DMS153 treated with DMSO at 0.1 percent for 48 hours (cell line): ENCODE results near the gene PIAS2.

Experiments
- DNase-seq: peaks from one replicate; lab custom pipeline; 2025; ENCODE audit not compliant: unreplicated experiment; lab: John Stamatoyannopoulos, UW

Gene PIAS2

DNA sequence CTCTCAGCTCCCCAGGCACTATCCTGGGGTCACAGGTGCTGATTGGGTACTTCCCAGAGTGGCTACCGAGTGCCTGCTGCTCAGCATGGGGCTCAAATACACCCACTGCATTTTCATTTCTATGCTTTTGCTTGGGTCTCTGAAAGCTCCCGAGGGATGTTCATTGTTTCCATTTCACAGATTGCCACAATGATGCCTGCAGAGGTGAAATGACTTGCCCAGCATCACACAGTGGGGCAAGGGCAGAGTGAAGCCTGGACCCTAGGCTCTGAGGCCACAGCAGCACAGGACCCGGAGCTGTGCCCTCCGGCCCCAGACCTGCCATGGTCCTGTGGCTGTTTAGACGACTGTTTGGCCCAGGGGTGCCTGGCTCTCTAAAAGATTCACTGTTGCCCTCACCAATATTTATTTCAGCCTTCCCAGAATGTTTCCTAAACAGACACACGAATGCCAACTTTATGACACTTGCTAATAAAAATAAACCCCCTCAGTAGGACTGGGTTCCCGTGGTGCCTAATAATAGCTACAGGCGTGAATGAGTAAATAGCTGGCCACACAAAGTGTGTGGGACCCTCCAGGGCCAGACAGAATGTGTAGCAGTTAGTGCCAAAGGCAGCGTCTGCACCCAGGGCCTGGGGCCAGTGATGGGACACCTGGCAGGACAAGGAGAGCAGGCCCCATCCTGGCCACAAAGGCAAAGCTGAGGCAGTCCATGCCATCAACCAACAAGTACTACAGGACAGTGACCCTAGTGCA lies 149.0 kb downstream of the PIAS2 start:
- DNase-seq, result no peak

DNA sequence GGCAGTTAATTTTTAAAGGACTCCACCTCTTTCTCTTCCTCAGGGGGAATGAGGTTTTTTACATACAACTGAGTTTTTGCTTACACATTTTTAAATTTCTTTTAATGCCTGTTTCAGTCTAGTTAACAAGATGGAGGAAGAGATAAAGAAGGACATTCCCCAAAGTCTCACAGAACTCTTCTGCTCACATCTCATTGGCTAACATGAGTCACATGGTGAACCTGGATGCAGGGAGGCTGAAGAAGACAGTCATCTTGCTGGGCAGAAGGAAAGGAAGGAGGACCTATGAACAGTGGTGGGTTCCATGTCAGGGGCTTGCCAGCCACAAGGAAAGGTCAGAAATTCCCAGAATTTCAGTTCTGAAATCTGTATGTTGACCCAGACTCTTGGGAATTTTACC lies 150.1 kb downstream of the PIAS2 start:
- no peak for DNase-seq

DNA sequence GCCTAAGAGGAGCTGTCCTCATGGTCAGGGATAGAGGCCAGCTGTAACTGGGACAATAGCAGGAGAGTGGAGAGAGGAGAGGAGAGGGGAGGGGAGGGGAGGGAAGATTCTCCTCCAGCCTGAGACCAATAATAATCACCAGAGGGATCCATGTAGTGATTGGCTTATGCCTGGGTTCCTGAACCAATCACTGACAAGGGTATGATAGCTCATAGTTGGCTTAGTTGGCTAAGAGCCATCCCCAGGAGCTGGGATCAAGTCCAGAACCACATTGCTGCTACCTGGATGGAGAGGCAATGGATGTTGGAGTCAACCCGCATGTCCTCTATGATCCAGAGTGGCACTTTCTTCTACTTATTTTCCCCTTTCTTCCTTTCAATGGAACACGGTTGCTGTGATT lies 152.7 kb downstream of the PIAS2 start:
- DNase-seq, result no peak

DNA sequence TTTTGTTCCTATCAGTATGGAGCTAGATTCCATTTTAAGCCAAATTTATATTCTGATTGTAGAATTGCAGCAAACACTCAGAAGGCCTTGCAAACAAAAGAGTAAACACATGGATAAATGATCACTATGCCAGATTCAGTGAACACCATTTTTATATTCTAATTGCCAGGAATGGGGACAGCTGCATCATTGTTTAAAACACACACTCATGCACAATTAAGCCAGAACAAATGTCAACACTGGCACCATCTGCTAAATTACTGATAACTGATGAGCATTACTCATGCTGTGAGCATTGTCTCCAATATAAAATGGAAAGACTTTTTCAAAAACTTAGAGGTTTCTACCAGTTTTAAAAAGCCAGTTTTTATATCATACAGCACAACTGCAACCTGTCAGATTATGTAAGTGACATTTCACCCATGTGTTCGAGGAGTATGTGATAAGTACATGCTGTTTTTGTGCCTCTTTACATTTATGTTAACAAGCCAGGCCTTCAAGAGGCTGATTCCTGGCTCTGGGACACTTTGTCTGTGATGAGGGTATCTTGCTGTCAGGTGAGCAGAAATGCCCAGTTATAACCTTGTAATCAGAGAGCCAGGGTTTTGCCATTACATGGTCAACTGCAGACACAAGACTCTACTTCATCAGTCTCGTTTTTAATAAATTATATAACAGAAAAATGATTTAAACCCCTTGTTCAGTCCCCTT lies 156.1 kb downstream of the PIAS2 start:
- peak; percentile 78 for DNase-seq

DNA sequence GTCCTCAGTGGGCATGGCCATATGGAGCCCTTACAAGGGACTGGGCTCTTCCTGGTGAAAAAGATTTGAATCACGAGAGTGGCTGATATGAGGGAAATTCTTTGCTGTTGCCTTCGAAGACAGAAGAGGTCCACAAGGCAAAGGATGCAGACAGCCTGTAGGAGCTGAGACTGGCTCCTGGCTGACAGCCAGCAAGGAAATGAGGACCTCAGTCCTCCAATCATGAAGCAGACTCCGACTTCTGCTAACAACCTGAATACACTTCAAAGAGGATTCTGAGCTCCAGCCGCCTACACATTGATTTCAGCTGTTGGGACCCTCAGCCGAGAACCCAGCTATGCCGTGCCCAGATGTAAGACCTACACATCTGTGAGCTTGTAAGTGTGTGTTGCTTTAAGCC lies 157.4 kb downstream of the PIAS2 start:
- peak; percentile 39 for DNase-seq

DNA sequence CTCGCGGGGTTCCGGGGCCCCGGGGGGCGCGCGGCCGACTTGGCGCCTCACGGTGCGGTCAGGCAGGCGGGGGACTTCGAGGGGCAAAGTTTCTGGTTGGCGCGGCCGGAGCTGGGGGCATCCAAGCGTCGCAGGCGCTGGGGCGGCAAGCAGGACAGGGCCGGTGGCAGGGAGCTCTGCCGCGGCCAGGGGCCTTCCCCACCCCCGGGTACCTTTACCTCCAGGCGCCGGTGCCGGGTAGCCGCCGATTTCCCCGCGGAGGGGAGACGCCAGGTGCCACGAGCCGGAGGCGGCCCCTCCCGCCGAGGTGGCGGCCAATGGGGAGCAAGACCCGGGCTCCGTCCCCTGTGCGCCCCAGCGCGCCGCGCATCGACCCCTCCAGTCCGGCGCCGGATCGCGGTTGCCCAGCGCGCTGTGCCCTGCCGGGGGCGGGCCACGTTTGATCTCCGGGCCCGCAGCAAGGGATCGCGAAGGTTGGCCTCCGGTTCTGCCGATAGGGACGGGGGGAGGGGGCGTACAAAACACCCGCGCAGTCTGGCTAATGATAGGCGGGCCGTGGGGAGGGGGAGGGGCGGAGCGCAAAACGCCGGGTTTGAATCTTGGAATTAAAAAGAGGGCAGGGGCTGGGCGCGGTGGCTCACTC lies 160.6 kb downstream of the PIAS2 start, which contains the start of gene ST8SIA5:
ST8SIA5 (minus strand) TSS at position 495 of the 643 bp plus-strand sequence. CDS start 545 bp downstream, outside the sequence.
- peak; percentile 55 for DNase-seq

DNA sequence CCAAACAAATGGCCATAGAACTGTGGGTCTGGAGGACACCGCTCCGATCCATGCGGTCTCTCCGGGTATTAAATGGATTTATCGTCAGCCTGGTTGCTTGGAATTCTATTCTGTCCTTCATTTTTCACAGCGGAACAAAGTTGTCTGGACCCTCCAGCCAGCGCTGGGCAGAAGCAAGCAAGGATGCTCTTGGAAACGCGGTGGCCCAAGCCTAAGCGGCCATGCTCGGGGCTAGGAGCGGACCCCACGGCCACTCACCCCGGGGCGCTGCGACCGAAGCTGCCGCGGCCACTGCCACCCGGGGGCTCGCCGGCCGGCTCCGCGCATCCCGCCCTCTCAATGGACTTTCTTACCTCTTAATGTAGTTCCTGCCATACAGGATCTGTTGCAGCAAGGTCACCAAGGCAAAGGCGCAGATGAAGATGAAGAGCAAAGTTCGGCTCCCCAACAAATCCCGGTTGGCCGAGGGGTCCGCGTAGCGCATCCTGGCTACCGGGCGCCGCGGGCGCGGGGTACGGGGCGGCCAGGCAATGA lies 161.2 kb downstream of the PIAS2 start:
- no peak for DNase-seq

DNA sequence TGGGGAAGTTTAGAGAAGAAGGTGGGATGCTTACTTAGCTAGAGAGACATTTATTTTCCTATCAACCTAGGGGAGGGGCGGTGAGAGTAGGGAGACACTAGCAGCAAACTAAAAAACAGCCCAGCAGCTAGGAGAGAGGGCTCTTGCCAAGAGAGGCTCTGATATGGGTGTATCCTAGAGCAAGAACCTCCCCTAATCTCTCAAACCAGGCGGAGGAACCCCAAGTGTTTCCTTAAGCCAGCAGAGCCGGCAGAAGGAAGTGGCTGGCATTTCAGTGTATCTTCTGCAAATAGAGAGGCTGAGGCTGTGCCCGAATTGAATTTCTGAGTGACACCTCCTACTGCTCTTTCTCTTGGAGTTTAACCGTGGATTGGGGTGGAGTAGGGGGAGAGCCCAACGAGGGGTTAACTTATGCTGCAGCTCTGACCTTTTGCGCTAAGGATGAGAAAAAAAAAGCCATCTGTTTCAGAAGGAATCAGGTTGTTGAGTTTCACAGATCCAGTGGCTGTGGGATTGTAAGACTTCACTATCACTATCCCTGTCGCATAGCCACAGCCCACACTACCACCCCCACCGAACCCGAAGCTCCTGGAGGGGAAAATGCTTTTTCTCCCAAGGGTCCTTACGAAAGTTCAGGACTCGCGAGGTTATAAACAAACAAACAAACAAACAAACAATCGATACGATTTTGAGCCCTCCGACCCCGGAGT lies 161.8 kb downstream of the PIAS2 start:
- DNase-seq, result no peak

DNA sequence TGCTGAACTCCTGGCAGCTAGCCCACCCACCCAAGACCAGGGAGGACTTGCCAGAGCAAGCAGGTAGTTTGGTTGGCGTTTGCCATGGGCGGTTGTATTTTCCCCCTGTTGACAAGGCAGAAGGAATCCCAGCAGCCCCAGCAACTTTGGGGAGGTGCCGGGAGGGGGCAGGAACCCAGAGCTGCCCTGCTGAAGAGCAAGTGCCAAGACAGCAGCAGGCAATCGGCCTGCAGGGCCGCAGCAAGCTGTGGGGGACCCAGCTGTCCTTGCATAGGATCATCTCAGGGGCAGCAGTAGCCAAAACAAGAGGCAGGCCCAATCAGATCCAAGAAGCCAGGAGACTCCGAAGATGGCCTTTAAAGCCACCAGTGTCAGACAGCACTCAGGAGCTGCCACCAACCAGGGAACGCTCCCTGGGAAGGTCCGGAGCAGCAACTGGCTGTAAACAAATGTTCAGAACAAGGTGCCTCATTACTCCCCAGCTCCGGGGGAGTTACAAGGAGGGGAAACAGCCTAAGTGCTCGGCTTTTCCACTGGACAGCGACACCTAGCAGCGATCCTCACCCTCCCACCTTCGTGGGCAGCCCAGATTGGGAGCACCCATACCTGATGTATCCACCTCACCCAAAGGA lies 162.5 kb downstream of the PIAS2 start:
- no peak for DNase-seq

DNA sequence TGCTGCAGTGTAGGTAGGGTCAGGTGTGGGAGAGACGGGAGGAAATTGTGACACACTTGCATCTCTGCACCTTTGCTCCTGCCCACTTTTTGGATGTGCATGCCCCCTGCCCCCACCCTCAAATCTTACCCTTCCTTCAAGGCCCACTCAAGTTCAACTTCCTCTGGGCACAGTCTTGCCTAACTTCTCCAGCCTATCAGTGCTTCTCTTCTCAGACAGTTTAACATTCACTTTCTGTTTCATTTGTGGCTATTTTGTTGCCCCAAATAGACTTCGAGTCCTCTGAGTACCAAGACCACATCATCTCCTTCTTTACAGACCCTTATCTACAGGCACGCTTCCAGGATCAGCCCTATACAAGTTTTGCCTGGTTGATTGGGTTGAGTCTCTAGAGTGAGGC lies 163.1 kb downstream of the PIAS2 start:
- DNase-seq, result no peak
